ENCODE measurements around the gene DIPK1B. TPM values are rescaled to one million over a fixed set of nuclear protein-coding genes. Genes with fewer than 3 reads are reported as not detected.

DIPK1B gene
- total and polyA plus RNA-seq, 2 experiments from 2014 or later, result 162 to 188 TPM

DNA sequence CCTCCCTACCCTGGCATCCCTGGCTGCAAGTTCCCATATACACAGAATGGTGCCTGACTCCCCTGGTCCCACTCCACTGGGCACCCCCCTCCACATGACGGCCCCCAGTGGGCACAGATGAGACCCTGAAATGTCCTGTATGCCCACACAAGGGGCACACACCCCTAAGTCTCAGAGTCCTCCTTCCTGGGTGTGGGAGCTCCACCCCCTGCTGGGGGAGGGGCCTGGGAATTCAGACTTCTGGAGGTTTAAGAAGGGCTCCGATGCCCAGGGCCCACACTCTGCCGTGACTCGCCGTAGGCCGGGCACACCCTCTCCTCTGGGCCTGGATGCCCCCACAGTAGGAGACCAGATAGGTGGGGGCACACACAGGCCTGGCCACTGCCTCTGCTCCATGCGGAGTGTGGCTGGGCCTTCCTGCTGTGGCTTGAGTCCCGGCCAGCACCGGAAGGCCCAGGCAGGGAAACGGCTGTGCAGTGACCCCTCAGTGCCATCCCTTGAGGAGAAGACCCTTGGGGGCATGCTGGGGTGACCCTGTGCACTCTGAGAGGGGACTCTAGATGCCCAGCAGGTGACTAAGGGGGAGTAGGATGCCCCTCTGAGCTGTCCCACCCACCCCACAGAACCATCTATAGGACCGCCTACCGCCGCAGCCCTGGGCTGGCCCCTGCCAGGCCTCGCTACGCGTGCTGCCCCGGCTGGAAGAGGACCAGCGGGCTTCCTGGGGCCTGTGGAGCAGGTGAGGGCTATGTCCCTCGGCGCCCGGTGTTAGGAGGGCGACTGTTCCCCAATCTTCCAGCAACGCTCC is 43.2 kb upstream of the DIPK1B start:
- no peaks in the 10 kb centered on the region for H3K36me3 ChIP-seq
- DNase-seq (ENCODE audit: low read depth in 1 of 2, low spot score in 1 of 2), result peak in 1 of 2 donors; percentile 33
- H3K27ac ChIP-seq, result no peak overlapping the region
- H3K9me3 ChIP-seq (ENCODE audit: low read depth), result no peaks in the 10 kb centered on the region
- H3K4me1 ChIP-seq (ENCODE audit: low read depth), result peaks cover 12% of the 10 kb centered on the region
- TF ChIP-seq, protein P1, sequence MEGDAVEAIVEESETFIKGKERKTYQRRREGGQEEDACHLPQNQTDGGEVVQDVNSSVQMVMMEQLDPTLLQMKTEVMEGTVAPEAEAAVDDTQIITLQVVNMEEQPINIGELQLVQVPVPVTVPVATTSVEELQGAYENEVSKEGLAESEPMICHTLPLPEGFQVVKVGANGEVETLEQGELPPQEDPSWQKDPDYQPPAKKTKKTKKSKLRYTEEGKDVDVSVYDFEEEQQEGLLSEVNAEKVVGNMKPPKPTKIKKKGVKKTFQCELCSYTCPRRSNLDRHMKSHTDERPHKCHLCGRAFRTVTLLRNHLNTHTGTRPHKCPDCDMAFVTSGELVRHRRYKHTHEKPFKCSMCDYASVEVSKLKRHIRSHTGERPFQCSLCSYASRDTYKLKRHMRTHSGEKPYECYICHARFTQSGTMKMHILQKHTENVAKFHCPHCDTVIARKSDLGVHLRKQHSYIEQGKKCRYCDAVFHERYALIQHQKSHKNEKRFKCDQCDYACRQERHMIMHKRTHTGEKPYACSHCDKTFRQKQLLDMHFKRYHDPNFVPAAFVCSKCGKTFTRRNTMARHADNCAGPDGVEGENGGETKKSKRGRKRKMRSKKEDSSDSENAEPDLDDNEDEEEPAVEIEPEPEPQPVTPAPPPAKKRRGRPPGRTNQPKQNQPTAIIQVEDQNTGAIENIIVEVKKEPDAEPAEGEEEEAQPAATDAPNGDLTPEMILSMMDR (IDR thresholded peaks at IDR 0.05; ENCODE audit: low read depth, low read length), result no peak
- no peak overlapping the region for H3K4me3 ChIP-seq
- no peaks in the 10 kb centered on the region for H3K27me3 ChIP-seq

DNA sequence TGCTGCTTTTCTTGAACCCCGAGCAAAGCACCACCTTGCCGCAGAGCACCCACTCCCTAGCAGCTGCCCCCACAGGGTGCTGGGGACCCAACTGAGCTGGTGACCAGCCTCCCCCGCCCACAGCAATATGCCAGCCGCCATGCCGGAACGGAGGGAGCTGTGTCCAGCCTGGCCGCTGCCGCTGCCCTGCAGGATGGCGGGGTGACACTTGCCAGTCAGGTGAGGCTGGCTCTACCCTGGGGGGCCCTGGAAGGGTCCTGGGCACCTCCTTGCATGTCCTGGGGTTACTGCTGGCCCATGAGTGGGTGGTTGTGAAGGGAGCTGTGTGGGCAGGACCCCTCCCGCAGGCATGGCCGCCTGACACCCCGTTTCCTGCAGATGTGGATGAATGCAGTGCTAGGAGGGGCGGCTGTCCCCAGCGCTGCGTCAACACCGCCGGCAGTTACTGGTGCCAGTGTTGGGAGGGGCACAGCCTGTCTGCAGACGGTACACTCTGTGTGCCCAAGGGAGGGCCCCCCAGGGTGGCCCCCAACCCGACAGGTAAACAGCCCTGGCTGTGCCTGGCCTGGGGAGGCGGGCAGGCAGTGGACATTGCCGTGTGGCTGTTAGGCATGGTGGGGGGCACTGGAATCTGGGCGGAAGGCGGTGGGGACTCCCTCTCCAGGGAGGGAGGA is 42.4 kb upstream of the DIPK1B start:
- Histone ChIP-seq H3K4me1 (ENCODE audit: low read depth) (peaks cover 12% of the 10 kb centered on the region), H3K36me3 (no peaks in the 10 kb centered on the region)
- DNase-seq (ENCODE audit: low read depth in 1 of 2, low spot score in 1 of 2), result no peak

DNA sequence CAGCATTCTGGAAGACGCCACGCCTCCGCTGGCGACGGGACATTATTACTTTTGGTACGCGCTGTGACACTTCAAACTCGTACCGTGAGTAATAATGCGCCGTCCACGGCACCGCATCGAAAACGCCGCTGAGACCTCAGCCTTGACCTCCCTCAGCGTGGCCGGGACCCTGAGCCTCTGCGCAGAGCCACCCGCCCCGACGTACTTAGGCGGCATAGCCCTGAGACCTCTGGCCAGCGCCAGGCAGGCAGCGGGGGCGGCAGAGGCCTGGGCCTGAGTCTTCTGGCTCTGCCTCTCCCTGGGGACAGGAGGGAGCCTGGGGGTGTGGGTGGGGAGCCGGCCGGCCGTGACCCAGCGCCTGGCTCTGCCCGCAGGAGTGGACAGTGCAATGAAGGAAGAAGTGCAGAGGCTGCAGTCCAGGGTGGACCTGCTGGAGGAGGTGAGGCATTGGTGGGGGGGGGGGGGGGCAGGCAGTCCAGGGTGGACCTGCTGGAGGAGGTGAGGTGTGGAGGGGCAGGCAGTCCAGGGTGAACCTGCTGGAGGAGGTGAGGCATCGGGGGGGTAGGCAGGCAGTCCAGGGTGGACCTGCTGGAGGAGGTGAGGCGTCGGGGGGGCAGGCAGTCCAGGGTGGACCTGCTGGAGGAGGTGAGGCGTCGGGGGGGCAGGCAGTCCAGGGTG is 41.7 kb upstream of the DIPK1B start:
- TF ChIP-seq, protein P1 (IDR thresholded peaks at IDR 0.05; ENCODE audit: low read depth, low read length), result no peak
- no peaks in the 10 kb centered on the region for H3K9me3 ChIP-seq (ENCODE audit: low read depth)
- no peaks in the 10 kb centered on the region for H3K27me3 ChIP-seq
- H3K4me1 ChIP-seq (ENCODE audit: low read depth), result peaks cover 12% of the 10 kb centered on the region
- no peak for DNase-seq (ENCODE audit: low read depth in 1 of 2, low spot score in 1 of 2)
- H3K27ac ChIP-seq, result no peak overlapping the region
- H3K36me3 ChIP-seq, result no peaks in the 10 kb centered on the region
- H3K4me3 ChIP-seq, result no peak overlapping the region

More for the DNA sequence above, 42.4 kb upstream of the DIPK1B start:
- Histone ChIP-seq H3K27ac (no peak overlapping the region), H3K9me3 (ENCODE audit: low read depth) (no peaks in the 10 kb centered on the region), H3K4me3 (no peak overlapping the region), H3K27me3 (no peaks in the 10 kb centered on the region)
- TF ChIP-seq, protein P1 (IDR thresholded peaks at IDR 0.05; ENCODE audit: low read depth, low read length), result no peak

DNA sequence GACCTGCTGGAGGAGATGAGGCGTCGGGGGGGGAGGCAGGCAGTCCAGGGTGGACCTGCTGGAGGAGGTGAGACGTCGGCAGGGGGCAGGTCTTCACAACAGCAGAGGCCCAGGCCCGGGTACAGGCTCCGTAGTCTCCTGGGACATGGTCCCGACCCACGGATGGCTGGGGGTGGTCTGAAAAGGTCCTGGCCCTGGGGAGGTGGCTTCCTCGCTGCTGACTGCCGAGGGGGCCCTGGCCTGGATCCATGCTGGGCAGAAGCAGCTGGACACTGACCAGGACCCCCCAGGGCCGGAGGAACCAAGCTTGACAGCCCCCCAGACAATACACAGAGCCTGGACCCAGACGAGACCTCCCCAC is 41.1 kb upstream of the DIPK1B start:
- Histone ChIP-seq H3K27ac (no peak overlapping the region), H3K4me1 (ENCODE audit: low read depth) (peaks cover 12% of the 10 kb centered on the region), H3K27me3 (no peaks in the 10 kb centered on the region), H3K9me3 (ENCODE audit: low read depth) (no peaks in the 10 kb centered on the region), H3K4me3 (no peak overlapping the region), H3K36me3 (no peaks in the 10 kb centered on the region)
- TF ChIP-seq, protein P1 (IDR thresholded peaks at IDR 0.05; ENCODE audit: low read depth, low read length), result no peak
- DNase-seq (ENCODE audit: low read depth in 1 of 2, low spot score in 1 of 2), result no peak

DNA sequence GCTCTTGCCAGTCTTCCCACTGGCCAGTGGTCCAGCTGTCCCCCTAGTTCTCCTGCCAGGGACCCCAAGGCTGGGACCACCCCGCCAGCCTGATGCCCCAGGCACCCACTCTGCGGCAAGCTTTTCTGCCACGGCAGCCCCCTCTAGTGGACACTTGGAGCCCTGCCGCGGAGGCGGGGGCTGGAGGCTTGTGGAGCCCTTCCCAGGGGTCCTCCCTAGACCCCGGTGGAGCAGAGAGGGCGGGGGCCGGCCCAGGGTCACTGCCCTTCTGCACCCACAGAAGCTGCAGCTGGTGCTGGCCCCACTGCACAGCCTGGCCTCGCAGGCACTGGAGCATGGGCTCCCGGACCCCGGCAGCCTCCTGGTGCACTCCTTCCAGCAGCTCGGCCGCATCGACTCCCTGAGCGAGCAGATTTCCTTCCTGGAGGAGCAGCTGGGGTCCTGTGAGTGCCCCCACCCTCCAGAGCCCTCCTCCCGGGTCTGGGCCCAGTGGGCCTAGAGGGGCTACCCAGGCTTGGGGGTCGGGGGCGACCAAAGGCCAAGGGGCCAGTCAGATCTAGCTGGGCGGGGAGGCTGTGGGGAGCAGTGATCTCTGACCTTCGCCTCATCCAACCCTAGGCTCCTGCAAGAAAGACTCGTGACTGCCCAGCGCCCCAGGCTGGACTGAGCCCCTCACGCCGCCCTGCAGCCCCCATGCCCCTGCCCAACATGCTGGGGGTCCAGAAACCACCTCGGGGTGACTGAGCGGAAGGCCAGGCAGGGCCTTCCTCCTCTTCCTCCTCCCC is 40.5 kb upstream of the DIPK1B start:
- Histone ChIP-seq H3K27me3 (no peaks in the 10 kb centered on the region), H3K9me3 (ENCODE audit: low read depth) (no peaks in the 10 kb centered on the region), H3K4me3 (no peak overlapping the region), H3K36me3 (no peaks in the 10 kb centered on the region), H3K27ac (no peak overlapping the region), H3K4me1 (ENCODE audit: low read depth) (peaks cover 8% of the 10 kb centered on the region)
- TF ChIP-seq, protein P1 (IDR thresholded peaks at IDR 0.05; ENCODE audit: low read depth, low read length), result peak; percentile 89
- peak; percentile 31 to 66 for DNase-seq (ENCODE audit: low read depth in 1 of 2, low spot score in 1 of 2)
